Gastrocnemius medialis (tissue), 4 donors: ENCODE data around the gene HTRA3.

ENCODE experiments used
- POLR2A ChIP-seq, 2 donors: fragments of 450-650 bp; IDR thresholded peaks; one replicate each; pipeline ENCODE4 v1.6.1; 2017; ENCODE audit warnings: antibody characterized with exemption in 2 of 2, mild to moderate bottlenecking in 2 of 2, moderate library complexity in 2 of 2
- TF ChIP-seq, protein P1 (sequence below), 5 experiments: fragments of 450-650 bp in 3 of 5; fragments of 200-600 bp in 2 of 5; sonication (generic) in 2 of 5; IDR thresholded peaks in 4 of 5; conservative IDR thresholded peaks in 1 of 5; 1 replicate in 4 of 5; 2 replicates in 1 of 5; pipeline ENCODE4 v1.5.1; 2016 to 2019; ENCODE audit warnings: antibody characterized with exemption in 5 of 5, mild to moderate bottlenecking in 3 of 5, moderate library complexity in 3 of 5

DNA sequence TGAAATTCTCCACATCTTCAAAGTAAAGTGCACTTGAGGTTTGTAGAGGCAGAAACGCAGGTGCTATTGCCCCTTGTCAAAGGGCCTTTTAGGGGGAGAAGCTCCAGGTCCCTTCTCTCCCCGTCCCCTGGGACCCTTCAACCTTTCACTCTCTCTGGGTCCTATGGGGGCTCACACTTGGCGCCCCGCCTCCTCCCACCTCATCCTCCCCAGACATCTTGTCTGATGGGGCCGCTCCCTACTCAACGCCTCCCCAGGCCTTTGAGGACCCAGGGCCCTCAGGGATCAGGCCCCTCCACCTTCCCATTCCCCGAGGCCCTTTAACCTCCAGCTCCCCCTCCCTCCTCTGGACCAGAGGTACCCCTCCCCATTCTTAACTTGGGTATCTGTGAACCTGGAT is 1.3 kb upstream of the HTRA3 start:
- TF ChIP-seq, protein P1, sequence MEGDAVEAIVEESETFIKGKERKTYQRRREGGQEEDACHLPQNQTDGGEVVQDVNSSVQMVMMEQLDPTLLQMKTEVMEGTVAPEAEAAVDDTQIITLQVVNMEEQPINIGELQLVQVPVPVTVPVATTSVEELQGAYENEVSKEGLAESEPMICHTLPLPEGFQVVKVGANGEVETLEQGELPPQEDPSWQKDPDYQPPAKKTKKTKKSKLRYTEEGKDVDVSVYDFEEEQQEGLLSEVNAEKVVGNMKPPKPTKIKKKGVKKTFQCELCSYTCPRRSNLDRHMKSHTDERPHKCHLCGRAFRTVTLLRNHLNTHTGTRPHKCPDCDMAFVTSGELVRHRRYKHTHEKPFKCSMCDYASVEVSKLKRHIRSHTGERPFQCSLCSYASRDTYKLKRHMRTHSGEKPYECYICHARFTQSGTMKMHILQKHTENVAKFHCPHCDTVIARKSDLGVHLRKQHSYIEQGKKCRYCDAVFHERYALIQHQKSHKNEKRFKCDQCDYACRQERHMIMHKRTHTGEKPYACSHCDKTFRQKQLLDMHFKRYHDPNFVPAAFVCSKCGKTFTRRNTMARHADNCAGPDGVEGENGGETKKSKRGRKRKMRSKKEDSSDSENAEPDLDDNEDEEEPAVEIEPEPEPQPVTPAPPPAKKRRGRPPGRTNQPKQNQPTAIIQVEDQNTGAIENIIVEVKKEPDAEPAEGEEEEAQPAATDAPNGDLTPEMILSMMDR (IDR thresholded peaks at IDR 0.05 in 4 of 5, conservative IDR thresholded peaks at IDR 0.05 in 1 of 5), result no peak
- TF ChIP-seq POLR2A (IDR thresholded peaks at IDR 0.05), result no peak
